CD8-positive, alpha-beta memory T cell (primary cell): ENCODE measurements around the gene RAD54L2. TPM values are rescaled to one million over a fixed set of nuclear protein-coding genes. Genes with fewer than 3 reads are reported as not detected.
A peak's percentile ranks its signal among the peaks of the same experiment; 100 is the strongest.

ENCODE experiments used
- CTCF ChIA-PET: fragments of 350-600 bp; sonication (Branson Sonifier 250); formaldehyde crosslinking; loops from one replicate; lab custom pipeline; 2021; ENCODE audit warnings: antibody characterized with exemption; lab: Charles Lee
- POLR2A ChIA-PET: fragments of 350-600 bp; sonication (Branson Sonifier 250); formaldehyde crosslinking; loops from one replicate; lab custom pipeline; 2021; ENCODE audit warnings: antibody characterized with exemption; lab: Charles Lee
- DNase-seq, 5 donors: peaks; one replicate each; pipeline versions ENCODE4 v3.0.0 to v3.0.0-alpha.2; 2020 to 2022; ENCODE audit warnings: mixed read lengths in 1 of 5
- H3K27ac ChIP-seq: one replicate; pipeline ENCODE4 v1.7.0; 2013; ENCODE audit warnings: low read depth, mild to moderate bottlenecking, low read length, moderate library complexity
- H3K27me3 ChIP-seq: 2 replicates; pipeline ENCODE4 v1.7.0; 2013; ENCODE audit warnings: low read length, mild to moderate bottlenecking; ENCODE audit not compliant: insufficient read depth, poor library complexity, severe bottlenecking
- H3K36me3 ChIP-seq: 2 replicates; pipeline ENCODE4 v1.7.0; 2013; ENCODE audit warnings: mild to moderate bottlenecking, low read length, moderate library complexity; ENCODE audit not compliant: insufficient read depth
- H3K4me1 ChIP-seq: 2 replicates; pipeline ENCODE4 v1.7.0; 2013; ENCODE audit warnings: mild to moderate bottlenecking, low read length, moderate library complexity; ENCODE audit not compliant: insufficient read depth
- H3K4me3 ChIP-seq: 2 replicates; pipeline ENCODE4 v1.7.0; 2013; ENCODE audit warnings: mild to moderate bottlenecking, low read length
- H3K9me3 ChIP-seq: 2 replicates; pipeline ENCODE4 v1.7.0; 2013; ENCODE audit warnings: mild to moderate bottlenecking, low read length
- H3K27ac Mint-ChIP-seq, 8 donors: one replicate each; pipeline ENCODE4 v1.8.0; 2020 to 2021; ENCODE audit warnings: mixed read lengths in 8 of 8, mild to moderate bottlenecking in 6 of 8, inconsistent platforms in 3 of 8, moderate library complexity in 3 of 8
- H3K27me3 Mint-ChIP-seq, 2 donors: one replicate each; pipeline ENCODE4 v1.8.0; 2020 to 2021; ENCODE audit warnings: mixed read lengths in 2 of 2, mild to moderate bottlenecking in 1 of 2, moderate library complexity in 1 of 2
- H3K36me3 Mint-ChIP-seq, 3 donors: one replicate each; pipeline ENCODE4 v1.8.0; 2020 to 2021; ENCODE audit warnings: mixed read lengths in 3 of 3, inconsistent platforms in 1 of 3, mild to moderate bottlenecking in 1 of 3
- H3K4me1 Mint-ChIP-seq, 3 donors: one replicate each; pipeline ENCODE4 v1.8.0; 2020 to 2021; ENCODE audit warnings: mixed read lengths in 3 of 3, inconsistent platforms in 1 of 3, mild to moderate bottlenecking in 1 of 3
- H3K4me3 Mint-ChIP-seq, 7 donors: one replicate each; pipeline ENCODE4 v1.8.0; 2020 to 2021; ENCODE audit warnings: mixed read lengths in 7 of 7, mild to moderate bottlenecking in 6 of 7, moderate library complexity in 4 of 7, inconsistent platforms in 2 of 7
- H3K9me3 Mint-ChIP-seq, 5 donors: one replicate each; pipeline ENCODE4 v1.8.0; 2020 to 2022; ENCODE audit warnings: mixed read lengths in 5 of 5, mild to moderate bottlenecking in 3 of 5, moderate library complexity in 2 of 5, inconsistent platforms in 1 of 5
- polyA plus RNA-seq: library from polyadenylated mRNA; unstranded; fragments of 300-500 nt; fragmentation: Illumina TruSeq; gene quantifications from one replicate; pipeline ENCODE4 v1.2.3, GENCODE V29; 2021
- total RNA-seq, 2 experiments: library from RNA; stranded (reverse); gene quantifications; one replicate each; pipeline ENCODE4 v1.2.3, GENCODE V29; 2021

RAD54L2 gene
- total and polyA plus RNA-seq, 3 experiments from 2014 or later, result 17.9 to 36.2 (median 35.3) TPM

GRCh38 chr3:51568996-51569395, 30.5 kb downstream of the RAD54L2 start:
- Histone ChIP-seq H3K9me3 (no peaks in the 10 kb centered on the region), H3K36me3 (no peaks in the 10 kb centered on the region), H3K27me3 (no peaks in the 10 kb centered on the region), H3K4me3 (no peak overlapping the region), H3K27ac (no peak overlapping the region), H3K4me1 (no peaks in the 10 kb centered on the region)
- H3K9me3 Mint-ChIP-seq, result no peaks in the 10 kb centered on the region
- H3K4me3 Mint-ChIP-seq, result no peak overlapping the region
- H3K36me3 Mint-ChIP-seq, result peaks cover 4 to 34% (median 11%) of the 10 kb centered on the region in 3 donors
- ChIA-PET POLR2A (no interaction called here), CTCF (no interaction called here)
- H3K27ac Mint-ChIP-seq, result peak overlapping the region in 2 of 8 donors; percentile 44 to 84
- no peaks in the 10 kb centered on the region for H3K27me3 Mint-ChIP-seq
- H3K4me1 Mint-ChIP-seq, result peaks cover 18 to 32% (median 30%) of the 10 kb centered on the region in 3 donors
- DNase-seq, result no peak

- no peaks in the 10 kb centered on the region for H3K4me1 ChIP-seq
- peaks cover 25 to 44% (median 35%) of the 10 kb centered on the region in 3 donors for H3K4me1 Mint-ChIP-seq
- peaks cover 4 to 47% (median 8%) of the 10 kb centered on the region in 3 donors for H3K36me3 Mint-ChIP-seq
- H3K27ac ChIP-seq, result no peak overlapping the region
- H3K9me3 Mint-ChIP-seq, result no peaks in the 10 kb centered on the region
- no peak overlapping the region for H3K4me3 Mint-ChIP-seq
- ChIA-PET CTCF (no interaction called here), POLR2A (no interaction called here)
- H3K27me3 ChIP-seq, result no peaks in the 10 kb centered on the region
- H3K27me3 Mint-ChIP-seq, result no peaks in the 10 kb centered on the region
- no peak overlapping the region for H3K4me3 ChIP-seq
- DNase-seq, result no peak
- no peaks in the 10 kb centered on the region for H3K9me3 ChIP-seq
- peaks cover 3% of the 10 kb centered on the region for H3K36me3 ChIP-seq
- peak overlapping the region in 4 of 8 donors; percentile 47 to 81 (median 64) for H3K27ac Mint-ChIP-seq
Measured at GRCh38 chr3:51578238-51578637, 39.7 kb downstream of the RAD54L2 start.

GRCh38 chr3:51580418-51580817, 41.9 kb downstream of the RAD54L2 start:
- Histone ChIP-seq H3K27me3 (no peaks in the 10 kb centered on the region), H3K36me3 (peaks cover 3% of the 10 kb centered on the region), H3K4me3 (no peak overlapping the region), H3K27ac (no peak overlapping the region), H3K9me3 (no peaks in the 10 kb centered on the region), H3K4me1 (no peaks in the 10 kb centered on the region)
- Mint-ChIP-seq H3K4me3 (no peak overlapping the region), H3K27ac (peak overlapping the region in 1 of 8 donors; percentile 36), H3K27me3 (peaks cover 0 to 1% of the 10 kb centered on the region in 2 donors), H3K4me1 (peaks cover 24 to 46% (median 37%) of the 10 kb centered on the region in 3 donors), H3K9me3 (no peaks in the 10 kb centered on the region), H3K36me3 (peaks cover 0 to 43% (median 8%) of the 10 kb centered on the region in 3 donors)
- DNase-seq, result no peak
- ChIA-PET CTCF (interaction anchor here (1.2 kb wide), 1 partner anchor 42 kb away, joined by 3 read pairs; the partner anchor contains the start of gene RAD54L2), POLR2A (no interaction called here)

- Mint-ChIP-seq H3K27ac (peak overlapping the region in 5 of 8 donors; percentile 10 to 83 (median 52)), H3K9me3 (no peaks in the 10 kb centered on the region), H3K36me3 (peaks cover 0 to 41% (median 7%) of the 10 kb centered on the region in 3 donors), H3K4me3 (no peak overlapping the region), H3K4me1 (peaks cover 23 to 34% (median 27%) of the 10 kb centered on the region in 3 donors), H3K27me3 (peaks cover 0 to 1% of the 10 kb centered on the region in 2 donors)
- no peak overlapping the region for H3K4me3 ChIP-seq
- POLR2A ChIA-PET, result no interaction called here
- no peak overlapping the region for H3K27ac ChIP-seq
- CTCF ChIA-PET, result no interaction called here
- no peaks in the 10 kb centered on the region for H3K27me3 ChIP-seq
- H3K36me3 ChIP-seq, result peaks cover 3% of the 10 kb centered on the region
- H3K9me3 ChIP-seq, result no peaks in the 10 kb centered on the region
- no peaks in the 10 kb centered on the region for H3K4me1 ChIP-seq
- DNase-seq, result no peak
Measured at GRCh38 chr3:51581524-51581923, 43.0 kb downstream of the RAD54L2 start.

- no peaks in the 10 kb centered on the region for H3K36me3 ChIP-seq
- H3K4me3 Mint-ChIP-seq, result no peak overlapping the region
- H3K36me3 Mint-ChIP-seq, result peaks cover 0 to 42% (median 11%) of the 10 kb centered on the region in 3 donors
- ChIA-PET POLR2A (no interaction called here), CTCF (no interaction called here)
- no peaks in the 10 kb centered on the region for H3K9me3 ChIP-seq
- no peak overlapping the region for H3K4me3 ChIP-seq
- H3K4me1 ChIP-seq, result no peaks in the 10 kb centered on the region
- peaks cover 18 to 28% (median 26%) of the 10 kb centered on the region in 3 donors for H3K4me1 Mint-ChIP-seq
- DNase-seq, result no peak
- no peaks in the 10 kb centered on the region for H3K9me3 Mint-ChIP-seq
- no peak overlapping the region for H3K27ac ChIP-seq
- peak overlapping the region in 1 of 8 donors; percentile 8 for H3K27ac Mint-ChIP-seq
- H3K27me3 ChIP-seq, result no peaks in the 10 kb centered on the region
- peaks cover 0 to 1% of the 10 kb centered on the region in 2 donors for H3K27me3 Mint-ChIP-seq
Measured at GRCh38 chr3:51585197-51585596, 46.7 kb downstream of the RAD54L2 start.

- no peaks in the 10 kb centered on the region for H3K9me3 ChIP-seq
- no peaks in the 10 kb centered on the region for H3K4me1 ChIP-seq
- ChIA-PET POLR2A (no interaction called here), CTCF (no interaction called here)
- Mint-ChIP-seq H3K27ac (peak overlapping the region in 2 of 8 donors; percentile 27 to 76), H3K4me1 (peaks cover 18 to 28% (median 26%) of the 10 kb centered on the region in 3 donors), H3K27me3 (peaks cover 0 to 1% of the 10 kb centered on the region in 2 donors), H3K36me3 (peaks cover 0 to 44% (median 11%) of the 10 kb centered on the region in 3 donors), H3K9me3 (no peaks in the 10 kb centered on the region), H3K4me3 (no peak overlapping the region)
- no peaks in the 10 kb centered on the region for H3K27me3 ChIP-seq
- no peak overlapping the region for H3K27ac ChIP-seq
- no peak for DNase-seq
- H3K36me3 ChIP-seq, result no peaks in the 10 kb centered on the region
- H3K4me3 ChIP-seq, result no peak overlapping the region
Measured at GRCh38 chr3:51585871-51586270, 47.4 kb downstream of the RAD54L2 start.

Other genes with a start within 250 kb of the RAD54L2 start
- 100 to 1,000 TPM; 197 to 204 TPM for gene MANF, start 153.4 kb upstream of the RAD54L2 start, total RNA-seq
- gene MANF, start 153.4 kb upstream of the RAD54L2 start, polyA plus RNA-seq, result 64.5 TPM
- gene RBM15B, start 147.4 kb upstream of the RAD54L2 start, total RNA-seq, result 10 to 100 TPM; 47.4 to 47.8 TPM
- gene RBM15B, start 147.4 kb upstream of the RAD54L2 start, polyA plus RNA-seq, result 26.7 TPM
- 10 to 100 TPM; 45.5 TPM for gene DCAF1, start 38.7 kb upstream of the RAD54L2 start, total RNA-seq
- gene DCAF1, start 38.7 kb upstream of the RAD54L2 start, polyA plus RNA-seq, result 16.7 TPM
- gene TEX264, start 132.5 kb downstream of the RAD54L2 start, total RNA-seq, result 10 to 100 TPM; 48.2 to 52.3 TPM
- 110 TPM for gene TEX264, start 132.5 kb downstream of the RAD54L2 start, polyA plus RNA-seq
- under 1 TPM; 0.59 to 0.62 TPM for gene GRM2, start 168.3 kb downstream of the RAD54L2 start, total RNA-seq
- gene GRM2, start 168.3 kb downstream of the RAD54L2 start, polyA plus RNA-seq, result 0.10 TPM
- gene IQCF6, start 240.5 kb downstream of the RAD54L2 start, total RNA-seq, result not detected
- not detected for gene IQCF6, start 240.5 kb downstream of the RAD54L2 start, polyA plus RNA-seq